Vagina (tissue), 2 donors: ENCODE measurements around the gene CSMD2. TPM values are rescaled to one million over a fixed set of nuclear protein-coding genes. Genes with fewer than 3 reads are reported as not detected.

Experiments used
- DNase-seq, 2 donors: peaks; one replicate each; pipeline ENCODE4 v3.0.0-alpha.2; 2017; ENCODE audit errors: extremely low spot score in 2 of 2
- H3K27ac ChIP-seq: fragments of 200-600 bp; sonication (generic); one replicate; pipeline ENCODE4 v1.5.1; 2019
- H3K27me3 ChIP-seq: fragments of 200-600 bp; sonication (generic); one replicate; pipeline ENCODE4 v1.5.1; 2019
- H3K36me3 ChIP-seq, 2 donors: fragments of 200-600 bp; sonication (generic); one replicate each; pipeline ENCODE4 v1.5.1; 2017 to 2019
- H3K4me1 ChIP-seq: fragments of 200-600 bp; sonication (generic); one replicate; pipeline ENCODE4 v1.5.1; 2019
- H3K4me3 ChIP-seq, 2 donors: fragments of 200-600 bp; sonication (generic); 1 replicate in 1 of 2; 2 replicates in 1 of 2; pipeline ENCODE4 v1.5.1; 2016 to 2019
- H3K9me3 ChIP-seq: fragments of 200-600 bp; sonication (generic); one replicate; pipeline ENCODE4 v1.5.1; 2019
- CTCF ChIP-seq, 3 experiments: fragments of 450-650 bp in 2 of 3; fragments of 200-600 bp in 1 of 3; sonication (generic) in 1 of 3; IDR thresholded peaks; one replicate each; pipeline ENCODE4 v1.5.1; 2017 to 2019; ENCODE audit warnings: antibody characterized with exemption in 3 of 3, mild to moderate bottlenecking in 2 of 3, moderate library complexity in 2 of 3
- POLR2A ChIP-seq, 2 donors: fragments of 450-650 bp; IDR thresholded peaks; one replicate each; pipeline ENCODE4 v1.6.1; 2017; ENCODE audit warnings: antibody characterized with exemption in 2 of 2, mild to moderate bottlenecking in 2 of 2, moderate library complexity in 2 of 2
- POLR2AphosphoS5 ChIP-seq, 2 donors: sonication (generic); formaldehyde crosslinking; IDR thresholded peaks; one replicate each; pipeline ENCODE4 v1.9.0; 2017; ENCODE audit warnings: antibody characterized with exemption in 2 of 2, mild to moderate bottlenecking in 2 of 2, low read depth in 1 of 2; ENCODE audit not compliant: insufficient read depth in 1 of 2
- intact Hi-C: fragments of 100-400 bp; cut with DNase I; formaldehyde crosslinking; loops from one replicate; pipeline ENCODE4 v1.15.1; 2023
- total RNA-seq: library from RNA; depleted of rRNA; stranded (reverse); fragments of >200 nt; gene quantifications from one replicate; pipeline ENCODE4 v1.2.3, GENCODE V29; 2016

Gene CSMD2
- total RNA-seq, 1 donor from 2014 or later = 0.25 TPM

GRCh38 chr1:33471416-33471815, 693.6 kb downstream of the CSMD2 start:
- Histone ChIP-seq H3K27ac (peak overlapping the region; percentile 85), H3K27me3 (no peaks in the 10 kb centered on the region), H3K9me3 (no peaks in the 10 kb centered on the region), H3K4me3 (peak overlapping the region in 1 of 2 donors; percentile 67), H3K36me3 (no peaks in the 10 kb centered on the region), H3K4me1 (peaks cover 24% of the 10 kb centered on the region)
- intact Hi-C loops = no loop called here
- DNase-seq = no peak
- no peak for TF ChIP-seq CTCF (IDR thresholded peaks at IDR 0.05)
- TF ChIP-seq POLR2A (IDR thresholded peaks at IDR 0.05) = no peak
- no peak for TF ChIP-seq POLR2AphosphoS5 (IDR thresholded peaks at IDR 0.05; ENCODE audit: insufficient read depth in 1 of 2, low read depth in 1 of 2)

- H3K27ac ChIP-seq = no peak overlapping the region
- no peaks in the 10 kb centered on the region for H3K27me3 ChIP-seq
- DNase-seq = no peak
- intact Hi-C loops = no loop called here
- H3K36me3 ChIP-seq = no peaks in the 10 kb centered on the region
- H3K4me3 ChIP-seq = no peak overlapping the region
- no peaks in the 10 kb centered on the region for H3K9me3 ChIP-seq
- TF ChIP-seq CTCF (IDR thresholded peaks at IDR 0.05) (peak; percentile 60 to 76 (median 72)), POLR2A (IDR thresholded peaks at IDR 0.05) (no peak), POLR2AphosphoS5 (IDR thresholded peaks at IDR 0.05; ENCODE audit: insufficient read depth in 1 of 2, low read depth in 1 of 2) (peak in 1 of 2 donors; percentile 54)
- peaks cover 24% of the 10 kb centered on the region for H3K4me1 ChIP-seq
Observed at GRCh38 chr1:33470495-33471012, 694.5 kb downstream of the CSMD2 start.

- no peak overlapping the region for H3K4me3 ChIP-seq
- no peak overlapping the region for H3K27ac ChIP-seq
- TF ChIP-seq POLR2AphosphoS5 (IDR thresholded peaks at IDR 0.05; ENCODE audit: insufficient read depth in 1 of 2, low read depth in 1 of 2) = no peak
- no peak for TF ChIP-seq POLR2A (IDR thresholded peaks at IDR 0.05)
- TF ChIP-seq CTCF (IDR thresholded peaks at IDR 0.05) = no peak
- intact Hi-C loops = loop anchor here (10.0 kb wide), 2 partner anchors 105 to 185 kb away; no protein-coding TSS in a partner anchor
- no peak for DNase-seq
- H3K27me3 ChIP-seq = no peaks in the 10 kb centered on the region
- H3K36me3 ChIP-seq = no peaks in the 10 kb centered on the region
- peaks cover 24% of the 10 kb centered on the region for H3K4me1 ChIP-seq
- H3K9me3 ChIP-seq = no peaks in the 10 kb centered on the region
Observed at GRCh38 chr1:33469691-33470090, 695.3 kb downstream of the CSMD2 start.

GRCh38 chr1:33468967-33469366, 696.1 kb downstream of the CSMD2 start:
- H3K4me1 ChIP-seq = peaks cover 22% of the 10 kb centered on the region
- intact Hi-C loops = loop anchor here (10.0 kb wide), 2 partner anchors 104 to 184 kb away; no protein-coding TSS in a partner anchor

More at GRCh38 chr1:33468967-33469366, 696.1 kb downstream of the CSMD2 start:
- Histone ChIP-seq H3K36me3 (no peaks in the 10 kb centered on the region), H3K27ac (no peak overlapping the region), H3K4me3 (no peak overlapping the region), H3K9me3 (no peaks in the 10 kb centered on the region), H3K27me3 (no peaks in the 10 kb centered on the region)
- no peak for DNase-seq
- TF ChIP-seq CTCF (IDR thresholded peaks at IDR 0.05) (no peak), POLR2A (IDR thresholded peaks at IDR 0.05) (no peak), POLR2AphosphoS5 (IDR thresholded peaks at IDR 0.05; ENCODE audit: insufficient read depth in 1 of 2, low read depth in 1 of 2) (no peak)
